Trophoblast cell (in vitro differentiated cells and primary cell): ENCODE measurements around the gene NINL.
A peak's percentile ranks its signal among the peaks of the same experiment; 100 is the strongest.

Experiments
- DNase-seq, 2 donors: peaks; one replicate each; pipeline ENCODE4 v3.0.0-alpha.2; 2016
- H2AFZ ChIP-seq: 2 replicates; pipeline ENCODE4 v1.6.1; 2013; ENCODE audit warnings: low read length, moderate library complexity, mild to moderate bottlenecking; ENCODE audit not compliant: insufficient read depth, poor library complexity
- H2AK5ac ChIP-seq: 2 replicates; pipeline ENCODE4 v1.6.1; 2013; ENCODE audit warnings: mild to moderate bottlenecking, low read length
- H2BK120ac ChIP-seq: 2 replicates; pipeline ENCODE4 v1.6.1; 2013; ENCODE audit warnings: low read length, mild to moderate bottlenecking, moderate library complexity; ENCODE audit not compliant: insufficient read depth, poor library complexity
- H2BK12ac ChIP-seq: 2 replicates; pipeline ENCODE4 v1.6.1; 2013; ENCODE audit warnings: mild to moderate bottlenecking, low read length, moderate library complexity
- H2BK5ac ChIP-seq: 2 replicates; pipeline ENCODE4 v1.6.1; 2013; ENCODE audit warnings: low read length, low read depth, moderate library complexity, mild to moderate bottlenecking; ENCODE audit not compliant: poor library complexity
- H3K14ac ChIP-seq: 2 replicates; pipeline ENCODE4 v1.6.1; 2013; ENCODE audit warnings: mild to moderate bottlenecking, low read length
- H3K18ac ChIP-seq: 2 replicates; pipeline ENCODE4 v1.6.1; 2013; ENCODE audit warnings: mild to moderate bottlenecking, low read length
- H3K23ac ChIP-seq: 2 replicates; pipeline ENCODE4 v1.6.1; 2013; ENCODE audit warnings: low read length
- H3K27ac ChIP-seq: 2 replicates; pipeline ENCODE4 v1.5.1; 2013; ENCODE audit warnings: low read depth, mild to moderate bottlenecking, inconsistent platforms, low read length, moderate library complexity
- H3K27me3 ChIP-seq: 2 replicates; pipeline ENCODE4 v1.6.1; 2013; ENCODE audit warnings: inconsistent platforms, mild to moderate bottlenecking, low read length, moderate library complexity; ENCODE audit not compliant: insufficient read depth
- H3K36me3 ChIP-seq, 2 experiments: 1 replicate in 1 of 2; 2 replicates in 1 of 2; pipeline ENCODE4 v1.6.1; 2013; ENCODE audit warnings: low read length in 2 of 2, mild to moderate bottlenecking in 2 of 2, moderate library complexity in 1 of 2; ENCODE audit not compliant: insufficient read depth in 2 of 2, control insufficient read depth in 1 of 2
- H3K4ac ChIP-seq: 2 replicates; pipeline ENCODE4 v1.6.1; 2013; ENCODE audit warnings: low read depth, mild to moderate bottlenecking, low read length, moderate library complexity
- H3K4me1 ChIP-seq, 2 experiments: 1 replicate in 1 of 2; 2 replicates in 1 of 2; pipeline ENCODE4 v1.6.1; 2013; ENCODE audit warnings: low read length in 2 of 2, mild to moderate bottlenecking in 2 of 2, moderate library complexity in 1 of 2; ENCODE audit not compliant: insufficient read depth in 2 of 2, control insufficient read depth in 1 of 2
- H3K4me2 ChIP-seq: 2 replicates; pipeline ENCODE4 v1.6.1; 2013; ENCODE audit warnings: inconsistent platforms, mild to moderate bottlenecking, low read length, moderate library complexity
- H3K4me3 ChIP-seq: 2 replicates; pipeline ENCODE4 v1.5.1; 2013; ENCODE audit warnings: mild to moderate bottlenecking, low read depth, low read length, inconsistent platforms
- H3K79me1 ChIP-seq: one replicate; pipeline ENCODE4 v1.6.1; 2013; ENCODE audit warnings: low read length
- H3K79me2 ChIP-seq: 2 replicates; pipeline ENCODE4 v1.6.1; 2013; ENCODE audit warnings: low read length, mild to moderate bottlenecking; ENCODE audit not compliant: control insufficient read depth, insufficient read depth, poor library complexity
- H3K9ac ChIP-seq: 2 replicates; pipeline ENCODE4 v1.6.1; 2013; ENCODE audit warnings: mild to moderate bottlenecking, low read length
- H3K9me3 ChIP-seq: 2 replicates; pipeline ENCODE4 v1.6.1; 2013; ENCODE audit warnings: low read depth, mild to moderate bottlenecking, control low read depth, inconsistent platforms, low read length; ENCODE audit not compliant: insufficient read depth
- H4K12ac ChIP-seq: 2 replicates; pipeline ENCODE4 v1.6.1; 2013; ENCODE audit warnings: low read depth, mild to moderate bottlenecking, low read length, moderate library complexity
- H4K8ac ChIP-seq: 2 replicates; pipeline ENCODE4 v1.6.1; 2013; ENCODE audit warnings: low read depth, mild to moderate bottlenecking, low read length, moderate library complexity
- H4K91ac ChIP-seq: one replicate; pipeline ENCODE4 v1.6.1; 2013; ENCODE audit warnings: low read depth, mild to moderate bottlenecking, low read length, moderate library complexity
- WGBS: extraction: QIAGEN DNeasy Blood & Tissue Kit; methylation state at CpG from one replicate; pipeline ENCODE4 v1.1.7; 2013; ENCODE audit warnings: missing lambda C conversion rate; ENCODE audit not compliant: insufficient read length, insufficient coverage; ENCODE audit errors: extremely low coverage; 5-methylcytosine and 5-hydroxymethylcytosine counted together

Gene NINL

DNA sequence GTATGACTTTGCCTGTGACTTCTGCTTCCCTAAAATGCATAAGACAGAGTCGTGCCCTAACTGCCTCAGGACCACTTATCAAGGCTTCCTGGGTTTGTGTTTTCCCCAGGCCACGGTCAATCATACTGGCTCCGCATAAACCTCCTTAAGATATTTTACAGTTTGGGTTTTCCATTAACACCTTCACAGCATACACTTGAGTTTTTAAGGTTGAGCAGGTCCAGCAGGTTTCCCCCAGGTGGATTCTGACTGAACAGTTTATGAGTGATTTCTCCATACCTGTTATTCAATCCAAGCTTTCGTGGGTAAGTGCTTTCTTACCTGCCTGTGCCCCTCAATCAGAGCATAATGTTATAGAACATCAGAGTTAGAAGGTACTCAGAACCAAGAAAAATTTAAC, 39.3 kb downstream of the NINL start:
- no peak overlapping the region for H2AK5ac ChIP-seq
- no peak overlapping the region for H3K14ac ChIP-seq
- H3K27ac ChIP-seq: peak overlapping the region; percentile 24
- H4K91ac ChIP-seq: no peak overlapping the region
- H3K23ac ChIP-seq: no peak overlapping the region
- no peak overlapping the region for H3K4me3 ChIP-seq
- no peak overlapping the region for H3K4me2 ChIP-seq
- no peaks in the 10 kb centered on the region for H3K9me3 ChIP-seq
- no CpG with 5 or more reads among the region's 4 CpGs for WGBS
- H3K4ac ChIP-seq: no peak overlapping the region
- no peak overlapping the region for H2AFZ ChIP-seq
- no peak overlapping the region for H2BK5ac ChIP-seq
- no peak overlapping the region for H2BK120ac ChIP-seq
- H3K4me1 ChIP-seq: peaks cover 35 to 45% of the 10 kb centered on the region in 2 experiments
- H3K36me3 ChIP-seq: peaks cover 0 to 2% of the 10 kb centered on the region in 2 experiments
- no peaks in the 10 kb centered on the region for H3K27me3 ChIP-seq
- no peak overlapping the region for H3K9ac ChIP-seq
- H4K12ac ChIP-seq: no peak overlapping the region
- H3K79me2 ChIP-seq: peaks cover 6% of the 10 kb centered on the region
- DNase-seq: no peak
- no peak overlapping the region for H2BK12ac ChIP-seq
- no peak overlapping the region for H4K8ac ChIP-seq
- H3K79me1 ChIP-seq: peaks cover 16% of the 10 kb centered on the region
- no peak overlapping the region for H3K18ac ChIP-seq

GRCh38 chr20:25545171-25545570, 40.2 kb downstream of the NINL start:
- no peak overlapping the region for H4K12ac ChIP-seq
- H3K4me1 ChIP-seq: peaks cover 32 to 42% of the 10 kb centered on the region in 2 experiments
- H3K79me1 ChIP-seq: peaks cover 15% of the 10 kb centered on the region
- H3K4me3 ChIP-seq: no peak overlapping the region
- H2BK120ac ChIP-seq: no peak overlapping the region
- H3K27me3 ChIP-seq: no peaks in the 10 kb centered on the region
- H2AK5ac ChIP-seq: no peak overlapping the region
- H3K14ac ChIP-seq: no peak overlapping the region
- no CpG with 5 or more reads among the region's 3 CpGs for WGBS
- peak overlapping the region; percentile 24 for H3K27ac ChIP-seq
- H3K36me3 ChIP-seq: peaks cover 0 to 2% of the 10 kb centered on the region in 2 experiments
- no peaks in the 10 kb centered on the region for H3K9me3 ChIP-seq
- no peak overlapping the region for H3K4ac ChIP-seq
- no peak overlapping the region for H3K4me2 ChIP-seq
- H3K23ac ChIP-seq: no peak overlapping the region
- no peak overlapping the region for H4K8ac ChIP-seq
- no peak overlapping the region for H2BK5ac ChIP-seq
- H2BK12ac ChIP-seq: no peak overlapping the region
- H3K79me2 ChIP-seq: peaks cover 6% of the 10 kb centered on the region
- no peak for DNase-seq
- no peak overlapping the region for H3K9ac ChIP-seq
- H4K91ac ChIP-seq: no peak overlapping the region
- no peak overlapping the region for H3K18ac ChIP-seq
- no peak overlapping the region for H2AFZ ChIP-seq

DNA sequence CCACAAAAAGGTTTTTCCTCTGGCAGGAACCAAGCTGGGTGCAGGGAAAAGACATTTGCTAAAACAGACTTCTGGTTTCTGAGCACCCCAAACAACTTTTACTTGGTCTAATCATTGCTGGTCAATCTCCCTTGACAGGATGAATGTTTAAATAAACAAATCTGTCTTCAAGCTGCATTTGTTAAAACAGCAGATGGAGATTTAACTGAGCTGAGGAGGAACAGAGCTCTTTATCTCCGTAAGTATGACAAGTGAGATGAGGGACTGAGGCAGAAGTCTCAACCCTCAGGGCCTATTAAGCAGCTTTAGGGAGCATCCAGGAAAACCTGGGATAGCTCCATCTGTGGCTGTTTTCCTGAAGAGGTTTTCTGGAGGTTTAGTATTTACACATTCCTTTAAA, 40.6 kb downstream of the NINL start:
- Histone ChIP-seq H2BK12ac (no peak overlapping the region), H2BK120ac (no peak overlapping the region), H3K9me3 (no peaks in the 10 kb centered on the region), H2BK5ac (no peak overlapping the region), H3K27me3 (no peaks in the 10 kb centered on the region), H2AFZ (no peak overlapping the region), H4K8ac (no peak overlapping the region), H3K14ac (no peak overlapping the region), H3K4me3 (no peak overlapping the region), H3K79me1 (peaks cover 12% of the 10 kb centered on the region), H4K91ac (no peak overlapping the region), H3K4me1 (peaks cover 29 to 39% of the 10 kb centered on the region in 2 experiments), H3K79me2 (peaks cover 6% of the 10 kb centered on the region), H3K4ac (no peak overlapping the region), H3K9ac (no peak overlapping the region), H4K12ac (no peak overlapping the region), H3K36me3 (peaks cover 0 to 2% of the 10 kb centered on the region in 2 experiments), H3K27ac (peak overlapping the region; percentile 67), H2AK5ac (no peak overlapping the region), H3K23ac (no peak overlapping the region), H3K4me2 (no peak overlapping the region), H3K18ac (no peak overlapping the region)
- WGBS: no CpG with 5 or more reads among the region's 1 CpG
- DNase-seq: no peak

GRCh38 chr20:25544311-25544710, 41.0 kb downstream of the NINL start:
- Histone ChIP-seq H3K23ac (no peak overlapping the region), H3K4me3 (no peak overlapping the region), H2AK5ac (no peak overlapping the region), H3K79me1 (peaks cover 10% of the 10 kb centered on the region), H3K79me2 (peaks cover 6% of the 10 kb centered on the region), H4K8ac (no peak overlapping the region), H4K12ac (no peak overlapping the region), H3K4ac (no peak overlapping the region), H3K18ac (peak overlapping the region; percentile 54), H2BK5ac (no peak overlapping the region), H3K14ac (no peak overlapping the region), H2BK12ac (no peak overlapping the region), H3K9me3 (no peaks in the 10 kb centered on the region), H4K91ac (no peak overlapping the region), H3K27me3 (no peaks in the 10 kb centered on the region), H2AFZ (no peak overlapping the region), H2BK120ac (no peak overlapping the region), H3K36me3 (peaks cover 0 to 2% of the 10 kb centered on the region in 2 experiments), H3K9ac (no peak overlapping the region), H3K4me2 (no peak overlapping the region), H3K27ac (peak overlapping the region; percentile 67), H3K4me1 (peaks cover 26 to 36% of the 10 kb centered on the region in 2 experiments)
- no CpG with 5 or more reads among the region's 4 CpGs for WGBS
- no peak for DNase-seq
